Stimulated activated CD8-positive, alpha-beta memory T cell treated with anti-CD3 and anti-CD28 coated beads, Interleukin-7, amount 100 ng/mL, for 24 hours (primary cell): ENCODE measurements around the gene ABCD2.
"Not testable (repeated sequence)": the region's sequence is repeated elsewhere in the genome, so short reads cannot be mapped to it uniquely, and the experiment has no call there.

Source experiments
- DNase-seq: peaks from one replicate; pipeline ENCODE4 v3.0.0-alpha.2; 2020; ENCODE audit warnings: low read depth

Gene ABCD2

DNA sequence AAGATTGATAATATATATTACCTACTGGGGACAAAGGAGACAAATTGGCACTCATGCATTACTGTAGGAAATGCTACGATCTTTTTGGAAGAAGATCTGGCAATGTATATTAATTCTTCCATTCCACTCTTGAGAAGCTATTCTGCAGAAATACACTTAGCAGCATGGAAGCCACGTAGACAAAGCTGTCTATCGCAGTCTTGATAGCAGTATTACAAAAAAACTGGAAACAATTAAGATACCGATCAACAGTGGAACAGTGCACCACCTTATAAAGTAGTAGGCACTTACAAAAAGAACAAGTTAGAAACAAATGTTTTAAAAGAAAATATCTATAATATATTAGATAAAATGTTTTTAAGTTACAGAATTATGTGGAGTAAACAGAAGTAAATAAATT is 87.2 kb downstream of the ABCD2 start:
- no peak for DNase-seq

DNA sequence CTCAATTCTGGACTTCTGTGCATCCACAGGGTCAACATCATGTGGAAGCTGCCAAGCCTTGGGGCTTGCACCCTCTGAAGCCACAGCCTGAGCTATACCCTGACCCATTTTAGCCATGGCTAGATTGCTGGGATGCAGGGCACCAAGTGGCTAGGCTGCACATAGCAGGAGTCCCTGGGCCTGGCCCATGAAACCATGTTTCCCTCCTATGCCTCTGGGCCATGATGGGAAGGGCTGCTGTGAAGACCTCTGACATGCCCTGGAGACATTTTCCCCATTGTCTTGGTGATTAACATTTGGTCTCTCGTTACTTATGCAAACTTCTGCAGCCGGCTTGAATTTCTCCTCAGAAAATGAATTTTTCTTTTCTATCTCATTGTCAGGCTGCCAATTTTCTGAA is 92.6 kb downstream of the ABCD2 start:
- no peak for DNase-seq

DNA sequence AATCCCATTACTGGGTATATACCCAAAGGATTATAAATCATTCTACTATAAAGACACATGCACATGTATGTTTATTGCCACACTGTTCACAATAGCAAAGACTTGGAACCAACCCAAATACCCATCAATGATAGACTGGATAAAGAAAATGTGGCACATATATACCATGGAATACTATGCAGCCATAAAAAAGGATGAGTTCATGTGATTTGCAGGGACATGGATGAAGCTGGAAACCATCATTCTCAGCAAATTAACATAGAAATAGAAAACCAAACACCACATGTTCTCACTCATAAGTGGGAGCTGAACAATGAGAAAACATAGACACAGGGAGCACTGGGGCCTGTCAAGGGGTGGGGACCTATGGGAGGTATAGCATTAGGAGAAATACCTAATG is 97.4 kb downstream of the ABCD2 start:
- not testable (repeated sequence) for DNase-seq

DNA sequence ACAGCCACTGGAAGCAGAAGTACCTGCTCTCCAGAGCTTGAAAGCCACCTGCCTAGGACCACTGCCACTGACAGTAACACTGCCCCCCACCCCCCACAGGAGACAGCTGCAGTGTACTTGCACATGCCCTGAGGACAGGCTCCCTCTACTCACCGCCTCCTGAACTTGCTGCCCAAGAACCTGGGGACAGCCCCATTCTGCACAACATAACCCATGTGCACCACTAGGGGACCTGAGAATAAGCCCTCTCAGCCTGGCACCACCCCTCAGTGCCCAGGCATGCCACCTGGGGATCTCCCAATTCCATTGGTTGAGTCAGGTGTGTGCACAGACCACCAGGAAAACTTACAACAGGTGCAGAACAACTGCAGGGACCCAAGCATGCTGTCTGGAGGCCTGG is 109.6 kb downstream of the ABCD2 start:
- no peak for DNase-seq

DNA sequence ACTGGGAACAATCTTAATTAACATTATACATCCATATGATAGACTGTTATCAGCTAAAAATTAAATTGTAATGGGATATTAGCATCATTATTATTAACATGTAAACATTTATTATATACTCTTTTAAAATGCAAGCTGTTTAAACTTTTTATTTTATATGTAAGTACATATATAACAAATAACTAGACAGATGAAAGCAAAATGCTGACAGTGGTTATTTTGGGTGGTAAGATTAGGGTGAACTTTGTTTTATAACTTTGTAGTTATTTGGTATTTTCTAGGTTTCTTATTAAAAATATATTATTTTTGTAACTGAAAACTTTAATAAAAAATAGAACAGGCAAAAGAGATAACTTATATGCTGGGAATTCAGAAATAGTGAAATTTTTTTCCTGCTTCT is 114.0 kb downstream of the ABCD2 start:
- no peak for DNase-seq

DNA sequence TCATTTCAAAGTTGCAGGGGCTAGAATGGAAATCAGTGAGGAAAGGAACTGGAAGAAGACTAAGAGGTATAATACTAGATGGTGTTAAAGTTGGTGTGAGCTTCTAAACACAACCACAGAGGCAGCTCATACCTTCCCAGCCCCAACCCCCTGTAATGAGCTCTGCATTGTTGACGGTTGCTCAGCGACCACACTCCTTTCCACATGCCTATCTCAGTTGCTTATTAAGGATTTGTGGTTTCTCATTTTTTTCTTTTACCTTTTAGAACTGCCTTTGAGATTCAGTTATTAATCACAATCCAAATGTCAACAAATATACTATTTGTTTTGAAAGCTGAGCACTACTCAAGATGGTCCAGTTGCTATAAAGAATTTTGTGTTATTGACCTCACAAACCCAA is 114.6 kb downstream of the ABCD2 start:
- DNase-seq: no peak

DNA sequence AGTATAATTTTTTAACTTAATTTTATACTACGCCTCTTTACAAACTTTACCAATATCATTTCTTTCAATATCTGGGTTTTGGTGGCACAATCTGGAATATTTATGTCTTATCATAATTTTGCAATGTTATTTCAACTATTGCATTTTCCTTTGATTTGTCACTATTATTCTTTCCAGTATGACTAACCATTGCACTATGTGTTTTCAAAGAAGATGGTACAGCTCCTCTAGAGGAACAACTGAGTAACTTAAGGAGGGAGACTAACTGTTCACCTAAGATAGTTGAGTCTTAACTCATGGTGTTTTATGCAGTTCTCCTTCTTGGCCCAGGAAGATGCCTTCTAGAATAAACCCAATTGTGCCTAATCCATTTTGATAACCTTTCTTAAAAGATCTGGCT is 116.2 kb downstream of the ABCD2 start:
- no peak for DNase-seq

DNA sequence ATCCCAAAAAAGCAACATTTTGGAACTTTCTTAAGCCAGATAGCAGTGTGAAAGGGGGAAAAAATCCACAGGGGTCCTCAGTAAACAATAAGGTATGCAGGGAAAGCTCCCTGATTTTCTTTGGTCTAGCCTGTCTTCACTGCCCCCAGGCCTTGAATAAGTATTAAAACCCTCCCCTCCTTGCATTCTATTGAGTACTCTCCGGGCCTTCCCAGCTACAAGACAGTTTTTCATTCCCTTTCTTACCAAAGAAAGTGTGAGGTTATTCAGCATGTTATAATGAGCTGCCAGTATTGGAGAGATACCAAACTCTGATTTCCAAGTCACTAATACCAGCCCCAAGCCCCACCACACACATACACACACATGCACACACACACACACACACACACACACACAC is 116.9 kb downstream of the ABCD2 start:
- no peak for DNase-seq
